HG02852 (cell line): ENCODE data around the gene TASP1.
A peak's percentile ranks its signal among the peaks of the same experiment; 100 is the strongest.
"Not testable (repeated sequence)": the region's sequence is repeated elsewhere in the genome, so short reads cannot be mapped to it uniquely, and the experiment has no call there.

ENCODE experiments used
- ATAC-seq: cut with Tn5 transposase; IDR thresholded peaks from one replicate; pipeline ENCODE4 v1.9.1; 2021; ENCODE audit warnings: mild to moderate bottlenecking, moderate library complexity; ENCODE audit not compliant: unreplicated experiment

Gene TASP1

GRCh38 chr20:13510837-13511488, 127.8 kb downstream of the TASP1 start:
- ATAC-seq, result no peak

- no peak for ATAC-seq
These were observed 131.1 kb downstream of the TASP1 start for GRCh38 chr20:13507646-13508045.

GRCh38 chr20:13501500-13501899, 137.2 kb downstream of the TASP1 start:
- ATAC-seq, result no peak

- no peak for ATAC-seq
These were observed 144.7 kb downstream of the TASP1 start for GRCh38 chr20:13494019-13494418.

- no peak for ATAC-seq
These were observed 145.6 kb downstream of the TASP1 start for GRCh38 chr20:13493143-13493542.

GRCh38 chr20:13492001-13492481, 146.7 kb downstream of the TASP1 start:
- no peak for ATAC-seq

- no peak for ATAC-seq
These were observed 151.5 kb downstream of the TASP1 start for GRCh38 chr20:13487202-13487601.

GRCh38 chr20:13486694-13487093, 152.0 kb downstream of the TASP1 start:
- ATAC-seq, result no peak

GRCh38 chr20:13485576-13485975, 153.2 kb downstream of the TASP1 start:
- ATAC-seq, result no peak

- not testable (repeated sequence) for ATAC-seq
These were observed 153.7 kb downstream of the TASP1 start for GRCh38 chr20:13485019-13485418.

- ATAC-seq, result not testable (repeated sequence)
These were observed 155.3 kb downstream of the TASP1 start for GRCh38 chr20:13483472-13483871.

- no peak for ATAC-seq
These were observed 160.4 kb downstream of the TASP1 start for GRCh38 chr20:13478366-13478765.

- ATAC-seq, result no peak
These were observed 164.3 kb downstream of the TASP1 start for GRCh38 chr20:13474467-13474866.

GRCh38 chr20:13469262-13469661, 169.5 kb downstream of the TASP1 start:
- no peak for ATAC-seq

GRCh38 chr20:13468166-13468565, 170.6 kb downstream of the TASP1 start:
- ATAC-seq, result no peak

GRCh38 chr20:13464702-13465101, 174.0 kb downstream of the TASP1 start:
- no peak for ATAC-seq

GRCh38 chr20:13461849-13462458, 176.8 kb downstream of the TASP1 start:
- no peak for ATAC-seq

GRCh38 chr20:13458860-13459451, 179.8 kb downstream of the TASP1 start:
- ATAC-seq, result peak; percentile 94

GRCh38 chr20:13457487-13457886, 181.2 kb downstream of the TASP1 start:
- no peak for ATAC-seq

- no peak for ATAC-seq
These were observed 183.0 kb downstream of the TASP1 start for GRCh38 chr20:13455713-13456112.

- ATAC-seq, result no peak
These were observed 185.4 kb downstream of the TASP1 start for GRCh38 chr20:13453367-13453766.

GRCh38 chr20:13452470-13453124, 186.1 kb downstream of the TASP1 start:
- ATAC-seq, result no peak
